SU-DHL-6 (cell line): ENCODE results near the gene P4HB.

Experiments used
- H2AFZ ChIP-seq: fragments of 200-600 bp; sonication (generic); 2 replicates; pipeline ENCODE4 v1.6.1; 2014; ENCODE audit warnings: low read depth, mild to moderate bottlenecking, moderate library complexity, mixed read lengths, antibody characterized with exemption, low read length; ENCODE audit not compliant: severe bottlenecking
- H3F3A ChIP-seq: fragments of 200-600 bp; shearing (Covaris generic); 2 replicates; pipeline ENCODE4 v1.6.0; 2016; ENCODE audit warnings: antibody characterized with exemption, mild to moderate bottlenecking; ENCODE audit not compliant: insufficient read depth
- H3K27ac ChIP-seq: fragments of 200-600 bp; sonication (generic); 2 replicates; pipeline ENCODE4 v1.5.1; 2016; ENCODE audit warnings: low read depth, mild to moderate bottlenecking, low read length, moderate library complexity, mixed read lengths
- H3K27me3 ChIP-seq: fragments of 200-600 bp; sonication (generic), shearing (Covaris generic); 2 replicates; pipeline ENCODE4 v1.6.0; 2014; ENCODE audit warnings: mild to moderate bottlenecking, low read length
- H3K36me3 ChIP-seq: fragments of 200-600 bp; sonication (generic); 2 replicates; pipeline ENCODE4 v1.6.1; 2014; ENCODE audit warnings: mild to moderate bottlenecking, low read length, mixed read lengths
- H3K4me2 ChIP-seq: fragments of 300-600, 200-600 bp; shearing (Covaris generic), sonication (generic); 2 replicates; pipeline ENCODE4 v1.6.0; 2014; ENCODE audit warnings: low read length, low read depth, mild to moderate bottlenecking; ENCODE audit not compliant: poor library complexity, severe bottlenecking
- H3K4me3 ChIP-seq: fragments of 200-600 bp; sonication (generic); 2 replicates; pipeline ENCODE4 v1.5.1; 2014; ENCODE audit warnings: antibody characterized with exemption, low read length, mild to moderate bottlenecking, mixed read lengths; ENCODE audit not compliant: insufficient read depth, poor library complexity, severe bottlenecking
- H3K79me2 ChIP-seq: fragments of 200-600 bp; sonication (generic); 2 replicates; pipeline ENCODE4 v1.6.1; 2014; ENCODE audit warnings: mild to moderate bottlenecking, low read length, moderate library complexity; ENCODE audit not compliant: insufficient read depth
- H3K9ac ChIP-seq: fragments of 200-600 bp; sonication (generic); 2 replicates; pipeline ENCODE4 v1.7.0; 2014; ENCODE audit warnings: mild to moderate bottlenecking, low read length
- H3K9me2 ChIP-seq: fragments of 200-600 bp; sonication (generic); replicated peaks from 2 replicates; pipeline ENCODE4 v1.6.1; 2014; ENCODE audit warnings: low read length; ENCODE audit not compliant: insufficient read depth
- H3K9me3 ChIP-seq: fragments of 200-600 bp; sonication (generic); 2 replicates; pipeline ENCODE4 v1.6.1; 2014; ENCODE audit warnings: low read length, mixed read lengths; ENCODE audit not compliant: insufficient read depth
- H4K20me1 ChIP-seq: fragments of 200-600 bp; sonication (generic); 2 replicates; pipeline ENCODE4 v1.6.1; 2014; ENCODE audit warnings: low read depth, mild to moderate bottlenecking, antibody characterized with exemption, low read length, moderate library complexity, mixed read lengths
- EZH2phosphoT487 ChIP-seq: fragments of 200-600 bp; sonication (generic), shearing (Covaris generic); conservative IDR thresholded peaks from 2 replicates; pipeline ENCODE4 v1.6.1; 2018; ENCODE audit warnings: mild to moderate bottlenecking, antibody characterized with exemption, low read length, moderate library complexity, mixed read lengths
- TF ChIP-seq, protein P1 (sequence below): fragments of 200-600 bp; sonication (generic); IDR thresholded peaks from one replicate; pipeline ENCODE4 v1.5.1; 2017; ENCODE audit warnings: antibody characterized with exemption, mild to moderate bottlenecking, low read length, moderate library complexity; ENCODE audit not compliant: insufficient read depth, poor library complexity, severe bottlenecking

P4HB gene

DNA sequence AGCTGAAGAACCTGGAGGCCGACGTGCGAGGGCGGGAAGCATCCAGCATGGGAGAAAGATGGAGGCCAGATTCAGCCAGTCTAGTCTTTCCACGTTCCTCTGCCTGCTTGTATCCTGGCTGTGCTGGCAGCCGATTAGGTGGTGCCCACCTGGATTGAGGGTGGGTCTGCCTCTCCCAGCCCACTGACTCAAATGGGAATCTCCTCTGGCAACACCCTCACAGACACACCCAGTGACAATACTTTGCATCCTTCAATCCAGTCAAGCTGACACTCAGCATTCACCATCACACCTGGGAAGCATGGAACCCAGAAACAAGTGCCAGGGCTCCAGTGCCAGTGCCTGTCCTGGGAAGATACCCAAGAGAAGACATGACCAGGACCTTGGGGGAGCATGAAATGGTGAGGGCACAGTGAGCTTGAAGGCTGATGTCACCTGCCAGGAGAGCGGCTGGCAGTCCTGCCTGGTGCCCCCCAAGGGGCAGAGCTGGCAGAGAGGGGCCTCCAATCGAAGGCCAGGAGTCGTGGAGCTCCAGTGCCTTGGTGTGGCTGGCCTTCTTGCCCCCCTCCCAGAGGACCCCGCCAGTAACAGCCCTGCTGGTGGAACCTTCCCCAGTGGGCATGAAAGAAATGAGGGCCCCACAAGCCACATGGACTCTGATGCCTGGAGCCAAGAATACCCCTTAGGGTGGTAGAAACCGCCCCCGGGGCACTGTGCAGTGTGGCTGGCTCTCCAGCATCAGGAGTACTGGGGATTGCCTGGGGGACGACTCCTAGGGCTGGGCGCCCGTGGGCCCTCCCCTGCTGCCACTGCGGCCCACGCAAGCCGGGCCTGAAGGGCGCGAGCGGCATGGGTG is 41.1 kb upstream of the P4HB start:
- H3K36me3 ChIP-seq: no peaks in the 10 kb centered on the region
- no peaks in the 10 kb centered on the region for H3K79me2 ChIP-seq
- no peaks in the 10 kb centered on the region for H4K20me1 ChIP-seq
- H2AFZ ChIP-seq: no peak overlapping the region
- H3K4me2 ChIP-seq: peak overlapping the region; percentile 41
- no peak overlapping the region for H3K4me3 ChIP-seq
- H3K27ac ChIP-seq: no peak overlapping the region
- no peaks in the 10 kb centered on the region for H3F3A ChIP-seq
- H3K9ac ChIP-seq: no peak overlapping the region; the same call in 1 of the 2 replicates
- H3K27me3 ChIP-seq: no peaks in the 10 kb centered on the region
- no peaks in the 10 kb centered on the region for H3K9me2 ChIP-seq
- H3K9me3 ChIP-seq: no peaks in the 10 kb centered on the region
- no peak for TF ChIP-seq EZH2phosphoT487
- TF ChIP-seq, protein P1, sequence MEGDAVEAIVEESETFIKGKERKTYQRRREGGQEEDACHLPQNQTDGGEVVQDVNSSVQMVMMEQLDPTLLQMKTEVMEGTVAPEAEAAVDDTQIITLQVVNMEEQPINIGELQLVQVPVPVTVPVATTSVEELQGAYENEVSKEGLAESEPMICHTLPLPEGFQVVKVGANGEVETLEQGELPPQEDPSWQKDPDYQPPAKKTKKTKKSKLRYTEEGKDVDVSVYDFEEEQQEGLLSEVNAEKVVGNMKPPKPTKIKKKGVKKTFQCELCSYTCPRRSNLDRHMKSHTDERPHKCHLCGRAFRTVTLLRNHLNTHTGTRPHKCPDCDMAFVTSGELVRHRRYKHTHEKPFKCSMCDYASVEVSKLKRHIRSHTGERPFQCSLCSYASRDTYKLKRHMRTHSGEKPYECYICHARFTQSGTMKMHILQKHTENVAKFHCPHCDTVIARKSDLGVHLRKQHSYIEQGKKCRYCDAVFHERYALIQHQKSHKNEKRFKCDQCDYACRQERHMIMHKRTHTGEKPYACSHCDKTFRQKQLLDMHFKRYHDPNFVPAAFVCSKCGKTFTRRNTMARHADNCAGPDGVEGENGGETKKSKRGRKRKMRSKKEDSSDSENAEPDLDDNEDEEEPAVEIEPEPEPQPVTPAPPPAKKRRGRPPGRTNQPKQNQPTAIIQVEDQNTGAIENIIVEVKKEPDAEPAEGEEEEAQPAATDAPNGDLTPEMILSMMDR: no peak

DNA sequence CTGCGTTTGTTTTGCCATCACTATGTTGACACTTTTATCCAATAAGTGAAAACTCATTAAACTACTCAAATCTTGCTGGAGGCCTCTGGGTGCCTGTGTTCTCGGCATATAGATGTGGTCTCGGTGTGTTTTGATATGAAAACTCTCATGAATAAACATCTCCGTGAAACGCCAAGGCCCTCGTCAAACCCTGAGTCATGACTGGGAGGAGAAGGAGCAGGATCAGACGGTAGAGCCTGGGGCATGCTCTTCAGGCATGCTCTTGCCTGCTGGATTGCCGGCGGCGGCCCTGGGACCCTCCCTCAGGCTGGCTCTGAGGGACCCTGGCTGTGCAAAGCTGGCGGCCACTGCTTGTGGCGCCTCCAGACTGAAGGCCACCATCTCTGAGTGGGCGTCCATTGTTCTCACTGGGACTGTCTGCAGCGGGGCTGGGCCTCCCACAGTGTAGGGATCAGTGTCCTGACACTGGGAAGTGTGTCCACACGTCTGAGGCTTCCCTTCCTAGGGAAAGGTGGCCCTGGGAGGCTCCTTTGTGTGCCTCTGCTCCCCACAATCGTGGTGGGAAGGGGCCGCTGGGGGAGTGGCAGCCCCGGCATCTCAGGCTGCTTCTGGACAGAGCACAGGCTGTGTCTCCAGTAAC is 40.0 kb upstream of the P4HB start:
- no peak overlapping the region for H3K4me3 ChIP-seq
- H3F3A ChIP-seq: no peaks in the 10 kb centered on the region
- H3K27me3 ChIP-seq: no peaks in the 10 kb centered on the region
- no peak overlapping the region for H3K4me2 ChIP-seq
- TF ChIP-seq, protein P1: no peak
- no peak for TF ChIP-seq EZH2phosphoT487
- no peak overlapping the region for H3K9ac ChIP-seq
- H3K36me3 ChIP-seq: no peaks in the 10 kb centered on the region
- H3K9me3 ChIP-seq: no peaks in the 10 kb centered on the region
- H3K9me2 ChIP-seq: no peaks in the 10 kb centered on the region
- no peaks in the 10 kb centered on the region for H3K79me2 ChIP-seq
- no peak overlapping the region for H2AFZ ChIP-seq
- H3K27ac ChIP-seq: no peak overlapping the region
- H4K20me1 ChIP-seq: no peaks in the 10 kb centered on the region

DNA sequence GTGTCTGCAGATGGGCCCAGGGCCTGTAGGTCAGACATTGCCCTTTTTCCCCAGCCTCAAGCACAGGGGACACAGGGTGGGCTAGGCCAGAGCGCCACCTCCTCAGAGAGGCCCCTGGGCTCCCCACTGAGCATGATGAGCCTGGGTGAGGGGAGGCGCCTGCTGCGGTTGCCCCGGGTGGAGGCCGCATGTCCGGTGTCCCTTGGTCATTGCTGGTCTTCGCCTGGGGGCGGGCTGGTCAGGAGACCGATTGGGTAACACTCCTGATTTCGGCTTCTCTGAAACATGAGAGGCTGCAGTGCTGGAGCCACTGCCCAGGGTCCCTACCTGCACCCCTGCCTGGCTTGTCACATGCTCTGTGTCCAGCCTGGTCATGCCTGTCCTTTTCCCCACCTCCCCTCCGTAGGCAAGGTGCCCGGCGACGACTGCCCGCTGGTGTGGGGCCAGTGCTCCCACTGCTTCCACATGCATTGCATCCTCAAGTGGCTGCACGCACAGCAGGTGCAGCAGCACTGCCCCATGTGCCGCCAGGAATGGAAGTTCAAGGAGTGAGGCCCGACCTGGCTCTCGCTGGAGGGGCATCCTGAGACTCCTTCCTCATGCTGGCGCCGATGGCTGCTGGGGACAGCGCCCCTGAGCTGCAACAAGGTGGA is 39.3 kb upstream of the P4HB start:
- no peak overlapping the region for H3K4me2 ChIP-seq
- H3K36me3 ChIP-seq: no peaks in the 10 kb centered on the region
- H2AFZ ChIP-seq: no peak overlapping the region
- H3K9ac ChIP-seq: no peak overlapping the region
- no peak overlapping the region for H3K27ac ChIP-seq
- no peaks in the 10 kb centered on the region for H3K9me2 ChIP-seq
- no peak overlapping the region for H3K4me3 ChIP-seq
- H3K27me3 ChIP-seq: no peaks in the 10 kb centered on the region
- H4K20me1 ChIP-seq: no peaks in the 10 kb centered on the region
- TF ChIP-seq EZH2phosphoT487: no peak
- TF ChIP-seq, protein P1: no peak
- H3K9me3 ChIP-seq: no peaks in the 10 kb centered on the region
- H3K79me2 ChIP-seq: no peaks in the 10 kb centered on the region
- H3F3A ChIP-seq: no peaks in the 10 kb centered on the region
